HK-2 (cell line): ENCODE measurements around the gene PRKCB.

ENCODE experiments used
- DNase-seq: peaks from one replicate; pipeline ENCODE4 v3.0.0-alpha.2; 2018; ENCODE audit not compliant: unreplicated experiment

Gene PRKCB

GRCh38 chr16:23836404-23837311, 875 bp downstream of the PRKCB start:
- DNase-seq, result no peak

GRCh38 chr16:23837553-23838308, 1.9 kb downstream of the PRKCB start:
- no peak for DNase-seq

- DNase-seq, result no peak
Observed at GRCh38 chr16:23838485-23839142, 2.8 kb downstream of the PRKCB start.

GRCh38 chr16:23840310-23840709, 4.5 kb downstream of the PRKCB start:
- no peak for DNase-seq

- no peak for DNase-seq
Observed at GRCh38 chr16:23842137-23842600, 6.4 kb downstream of the PRKCB start.

- DNase-seq, result no peak
Observed at GRCh38 chr16:23843143-23843542, 7.4 kb downstream of the PRKCB start.

GRCh38 chr16:23847251-23847650, 11.5 kb downstream of the PRKCB start:
- no peak for DNase-seq

GRCh38 chr16:23847948-23848347, 12.2 kb downstream of the PRKCB start:
- DNase-seq, result no peak

GRCh38 chr16:23848958-23849357, 13.2 kb downstream of the PRKCB start:
- no peak for DNase-seq

GRCh38 chr16:23852794-23853562, 17.2 kb downstream of the PRKCB start:
- DNase-seq, result no peak

GRCh38 chr16:23855010-23855409, 19.2 kb downstream of the PRKCB start:
- no peak for DNase-seq

- no peak for DNase-seq
Observed at GRCh38 chr16:23856251-23856709, 20.5 kb downstream of the PRKCB start.

GRCh38 chr16:23857256-23857880, 21.6 kb downstream of the PRKCB start:
- no peak for DNase-seq

- DNase-seq, result no peak
Observed at GRCh38 chr16:23857881-23858269, 22.1 kb downstream of the PRKCB start.

- no peak for DNase-seq
Observed at GRCh38 chr16:23858542-23858941, 22.8 kb downstream of the PRKCB start.

- no peak for DNase-seq
Observed at GRCh38 chr16:23859713-23860269, 24.0 kb downstream of the PRKCB start.

GRCh38 chr16:23861874-23862273, 26.1 kb downstream of the PRKCB start:
- no peak for DNase-seq

- DNase-seq, result no peak
Observed at GRCh38 chr16:23862556-23862955, 26.8 kb downstream of the PRKCB start.

- no peak for DNase-seq
Observed at GRCh38 chr16:23863511-23864422, 28.0 kb downstream of the PRKCB start.

GRCh38 chr16:23865853-23866252, 30.1 kb downstream of the PRKCB start:
- DNase-seq, result no peak
